ENCODE measurements around the gene L1TD1. TPM values are rescaled to one million over a fixed set of nuclear protein-coding genes. Genes with fewer than 3 reads are reported as not detected.

Gene L1TD1
- total RNA-seq, 4 donors from 2014 or later, result 0.42 TPM; not detected in 3

- no peaks in the 10 kb centered on the region for H3K27me3 ChIP-seq
- no peaks in the 10 kb centered on the region for H3K9me3 ChIP-seq
- no peak for TF ChIP-seq POLR2AphosphoS5 (IDR thresholded peaks at IDR 0.05)
- no peak for TF ChIP-seq EP300 (IDR thresholded peaks at IDR 0.05)
- TF ChIP-seq POLR2A (IDR thresholded peaks at IDR 0.05; ENCODE audit: low read depth), result no peak
- TF ChIP-seq CTCF (IDR thresholded peaks at IDR 0.05), result no peak
- no peak overlapping the region for H3K27ac ChIP-seq (replicated peaks in 1 of 4)
- WGBS, result 75% methylated on average over 9 of the region's 10 CpGs
- intact Hi-C loops (cut with DNase I), result no loop called here
- H3K36me3 ChIP-seq, result no peaks in the 10 kb centered on the region
- no peak for DNase-seq (ENCODE audit: extremely low spot score)
- no peak overlapping the region for H3K4me3 ChIP-seq
- no peaks in the 10 kb centered on the region for H3K4me1 ChIP-seq
These were observed 55.6 kb downstream of the L1TD1 start for GRCh38 chr1:62250126-62250726.

- Histone ChIP-seq H3K9me3 (no peaks in the 10 kb centered on the region), H3K36me3 (no peaks in the 10 kb centered on the region), H3K4me3 (no peak overlapping the region), H3K27me3 (peaks cover 0 to 5% (median 0%) of the 10 kb centered on the region in 4 donors), H3K4me1 (no peaks in the 10 kb centered on the region), H3K27ac (replicated peaks in 1 of 4) (no peak overlapping the region)
- intact Hi-C loops (cut with DNase I), result no loop called here
- 94% methylated on average over 4 of the region's 4 CpGs for WGBS
- TF ChIP-seq POLR2A (IDR thresholded peaks at IDR 0.05; ENCODE audit: low read depth) (no peak), CTCF (IDR thresholded peaks at IDR 0.05) (no peak), EP300 (IDR thresholded peaks at IDR 0.05) (no peak), POLR2AphosphoS5 (IDR thresholded peaks at IDR 0.05) (no peak)
- DNase-seq (ENCODE audit: extremely low spot score), result no peak
These were observed 64.9 kb downstream of the L1TD1 start for GRCh38 chr1:62259551-62259950.

GRCh38 chr1:62260688-62261087 lies 66.0 kb downstream of the L1TD1 start:
- H3K4me3 ChIP-seq, result no peak overlapping the region
- H3K36me3 ChIP-seq, result no peaks in the 10 kb centered on the region
- DNase-seq (ENCODE audit: extremely low spot score), result no peak
- intact Hi-C loops (cut with DNase I), result no loop called here
- H3K27ac ChIP-seq (replicated peaks in 1 of 4), result no peak overlapping the region
- TF ChIP-seq EP300 (IDR thresholded peaks at IDR 0.05) (no peak), CTCF (IDR thresholded peaks at IDR 0.05) (no peak), POLR2AphosphoS5 (IDR thresholded peaks at IDR 0.05) (no peak), POLR2A (IDR thresholded peaks at IDR 0.05; ENCODE audit: low read depth) (no peak)
- peaks cover 0 to 5% (median 0%) of the 10 kb centered on the region in 4 donors for H3K27me3 ChIP-seq
- H3K9me3 ChIP-seq, result no peaks in the 10 kb centered on the region
- no peaks in the 10 kb centered on the region for H3K4me1 ChIP-seq
- WGBS, result 86% methylated on average over 3 of the region's 3 CpGs

Other genes with a start within 250 kb of the L1TD1 start
- gene KANK4, start 124.6 kb downstream of the L1TD1 start, total RNA-seq, result 1 to 10 TPM in 1 of 4 donors, under 1 TPM in 3; 0.42 to 1.4 (median 0.84) TPM
- 10 to 100 TPM; 21.0 to 32.4 (median 27.6) TPM for gene USP1, start 242.2 kb downstream of the L1TD1 start, total RNA-seq